HL-60 (cell line): ENCODE results near the gene PARL.

Experiments
- DNase-seq, 2 experiments: peaks; one replicate each; pipeline ENCODE4 v3.0.0-alpha.2; 2010 to 2020; ENCODE audit warnings: low read depth in 1 of 2, low spot score in 1 of 2
- H3K27ac ChIP-seq: fragments of 250-450 bp; sonication (Bioruptor Pico); replicated peaks from 2 replicates; pipeline ENCODE4 v1.5.1; 2020; ENCODE audit warnings: mild to moderate bottlenecking, moderate library complexity
- H3K27me3 ChIP-seq: fragments of 250-450 bp; sonication (Bioruptor Pico); 2 replicates; pipeline ENCODE4 v1.5.1; 2021; ENCODE audit warnings: mild to moderate bottlenecking, moderate library complexity; ENCODE audit not compliant: insufficient read depth, poor library complexity, severe bottlenecking
- H3K4me3 ChIP-seq: replicated peaks from 2 replicates; pipeline ENCODE4 v1.5.1; 2011; ENCODE audit warnings: mild to moderate bottlenecking, control low read depth, low read length; ENCODE audit not compliant: insufficient read depth
- GABPA ChIP-seq: IDR thresholded peaks from 2 replicates; pipeline ENCODE4 v1.6.1; 2012; ENCODE audit warnings: low read depth
- POLR2AphosphoS5 ChIP-seq: IDR thresholded peaks from 2 replicates; pipeline ENCODE4 v1.6.1; 2012; ENCODE audit warnings: low read depth
- SPI1 ChIP-seq: IDR thresholded peaks from 2 replicates; pipeline ENCODE4 v1.6.1; 2012; ENCODE audit warnings: low read depth, mild to moderate bottlenecking, borderline replicate concordance
- TF ChIP-seq, protein P1 (sequence below): IDR thresholded peaks from 2 replicates; pipeline ENCODE4 v1.6.1; 2012; ENCODE audit warnings: low read depth; ENCODE audit not compliant: insufficient replicate concordance
- TF ChIP-seq, protein P2 (sequence below): IDR thresholded peaks from one replicate; pipeline ENCODE4 v1.5.1; 2011; ENCODE audit warnings: low read length, control low read depth, inconsistent platforms; ENCODE audit not compliant: insufficient read depth

PARL gene

DNA sequence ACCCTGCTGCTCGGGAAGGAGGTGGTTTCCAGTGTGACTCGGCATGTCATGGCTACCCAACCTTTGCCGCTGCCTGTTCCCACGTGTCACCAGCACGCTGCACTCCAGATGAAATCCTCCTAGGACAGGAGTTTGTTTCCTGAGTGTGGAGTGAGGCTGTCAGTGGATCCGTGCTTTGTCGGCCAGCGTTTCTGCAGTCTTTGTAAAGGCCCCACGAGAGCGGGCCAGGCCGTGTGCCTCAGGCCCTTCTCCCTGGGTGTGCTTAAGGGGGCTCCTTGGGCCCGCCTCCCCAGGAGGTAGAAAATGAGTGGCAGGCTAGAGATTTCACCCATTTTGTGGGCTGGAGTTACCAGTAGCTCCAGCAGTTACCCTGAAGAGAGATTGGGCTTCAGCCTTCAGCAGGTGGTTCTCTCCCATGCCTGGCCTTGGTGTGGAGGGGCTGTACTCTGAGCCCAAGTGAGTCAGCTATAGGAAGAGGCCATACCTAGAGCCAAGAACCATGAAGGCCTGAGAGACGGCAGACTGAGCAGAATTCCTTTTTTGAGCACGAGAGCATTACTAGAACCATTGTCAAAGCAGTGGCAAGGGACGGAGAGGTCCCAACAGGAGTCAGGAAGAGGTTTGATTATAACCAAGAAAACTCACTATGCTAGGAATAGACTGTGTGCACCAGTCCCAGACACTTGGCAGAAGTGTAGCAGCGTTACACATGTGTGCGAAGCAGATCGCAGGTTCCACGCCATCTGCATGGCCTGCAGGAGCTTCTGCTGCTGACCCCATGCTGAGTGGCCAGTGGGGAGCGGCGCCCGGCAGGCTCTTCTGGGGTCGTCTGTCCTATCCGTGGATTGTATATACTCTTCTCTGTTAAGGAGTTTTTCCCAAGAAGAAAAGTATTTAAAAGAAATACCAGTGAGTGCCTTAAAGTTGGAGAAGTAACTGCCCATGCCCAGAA, 73.8 kb downstream of the PARL start:
- Histone ChIP-seq H3K27ac (no peak overlapping the region), H3K4me3 (no peak overlapping the region), H3K27me3 (no peaks in the 10 kb centered on the region)
- no peak for DNase-seq
- no peak for TF ChIP-seq SPI1
- TF ChIP-seq, protein P1, sequence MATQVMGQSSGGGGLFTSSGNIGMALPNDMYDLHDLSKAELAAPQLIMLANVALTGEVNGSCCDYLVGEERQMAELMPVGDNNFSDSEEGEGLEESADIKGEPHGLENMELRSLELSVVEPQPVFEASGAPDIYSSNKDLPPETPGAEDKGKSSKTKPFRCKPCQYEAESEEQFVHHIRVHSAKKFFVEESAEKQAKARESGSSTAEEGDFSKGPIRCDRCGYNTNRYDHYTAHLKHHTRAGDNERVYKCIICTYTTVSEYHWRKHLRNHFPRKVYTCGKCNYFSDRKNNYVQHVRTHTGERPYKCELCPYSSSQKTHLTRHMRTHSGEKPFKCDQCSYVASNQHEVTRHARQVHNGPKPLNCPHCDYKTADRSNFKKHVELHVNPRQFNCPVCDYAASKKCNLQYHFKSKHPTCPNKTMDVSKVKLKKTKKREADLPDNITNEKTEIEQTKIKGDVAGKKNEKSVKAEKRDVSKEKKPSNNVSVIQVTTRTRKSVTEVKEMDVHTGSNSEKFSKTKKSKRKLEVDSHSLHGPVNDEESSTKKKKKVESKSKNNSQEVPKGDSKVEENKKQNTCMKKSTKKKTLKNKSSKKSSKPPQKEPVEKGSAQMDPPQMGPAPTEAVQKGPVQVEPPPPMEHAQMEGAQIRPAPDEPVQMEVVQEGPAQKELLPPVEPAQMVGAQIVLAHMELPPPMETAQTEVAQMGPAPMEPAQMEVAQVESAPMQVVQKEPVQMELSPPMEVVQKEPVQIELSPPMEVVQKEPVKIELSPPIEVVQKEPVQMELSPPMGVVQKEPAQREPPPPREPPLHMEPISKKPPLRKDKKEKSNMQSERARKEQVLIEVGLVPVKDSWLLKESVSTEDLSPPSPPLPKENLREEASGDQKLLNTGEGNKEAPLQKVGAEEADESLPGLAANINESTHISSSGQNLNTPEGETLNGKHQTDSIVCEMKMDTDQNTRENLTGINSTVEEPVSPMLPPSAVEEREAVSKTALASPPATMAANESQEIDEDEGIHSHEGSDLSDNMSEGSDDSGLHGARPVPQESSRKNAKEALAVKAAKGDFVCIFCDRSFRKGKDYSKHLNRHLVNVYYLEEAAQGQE = no peak
- TF ChIP-seq GABPA = no peak
- no peak for TF ChIP-seq POLR2AphosphoS5
- TF ChIP-seq, protein P2, sequence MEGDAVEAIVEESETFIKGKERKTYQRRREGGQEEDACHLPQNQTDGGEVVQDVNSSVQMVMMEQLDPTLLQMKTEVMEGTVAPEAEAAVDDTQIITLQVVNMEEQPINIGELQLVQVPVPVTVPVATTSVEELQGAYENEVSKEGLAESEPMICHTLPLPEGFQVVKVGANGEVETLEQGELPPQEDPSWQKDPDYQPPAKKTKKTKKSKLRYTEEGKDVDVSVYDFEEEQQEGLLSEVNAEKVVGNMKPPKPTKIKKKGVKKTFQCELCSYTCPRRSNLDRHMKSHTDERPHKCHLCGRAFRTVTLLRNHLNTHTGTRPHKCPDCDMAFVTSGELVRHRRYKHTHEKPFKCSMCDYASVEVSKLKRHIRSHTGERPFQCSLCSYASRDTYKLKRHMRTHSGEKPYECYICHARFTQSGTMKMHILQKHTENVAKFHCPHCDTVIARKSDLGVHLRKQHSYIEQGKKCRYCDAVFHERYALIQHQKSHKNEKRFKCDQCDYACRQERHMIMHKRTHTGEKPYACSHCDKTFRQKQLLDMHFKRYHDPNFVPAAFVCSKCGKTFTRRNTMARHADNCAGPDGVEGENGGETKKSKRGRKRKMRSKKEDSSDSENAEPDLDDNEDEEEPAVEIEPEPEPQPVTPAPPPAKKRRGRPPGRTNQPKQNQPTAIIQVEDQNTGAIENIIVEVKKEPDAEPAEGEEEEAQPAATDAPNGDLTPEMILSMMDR = no peak

DNA sequence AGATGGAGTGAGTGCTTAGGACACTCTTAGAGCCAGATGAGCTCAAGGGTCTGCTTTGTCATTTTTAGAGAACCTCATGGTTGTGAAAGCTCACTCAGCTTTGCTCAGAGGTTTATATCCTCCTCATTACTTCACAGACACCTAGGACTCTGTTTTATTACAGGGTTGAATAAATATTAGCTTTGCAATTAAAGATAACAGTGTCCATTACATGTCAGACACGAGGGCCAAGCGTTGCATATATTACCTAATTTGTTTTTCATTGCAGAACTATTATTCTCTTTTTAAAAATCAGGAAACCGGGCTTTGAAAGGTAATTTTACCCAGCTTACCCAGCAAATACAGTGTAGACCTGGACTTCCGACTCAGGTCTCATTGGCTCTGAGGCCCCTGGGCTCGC, 75.4 kb downstream of the PARL start:
- Histone ChIP-seq H3K27ac (no peak overlapping the region), H3K4me3 (no peak overlapping the region), H3K27me3 (no peaks in the 10 kb centered on the region)
- TF ChIP-seq, protein P2 = no peak
- TF ChIP-seq SPI1 = no peak
- TF ChIP-seq POLR2AphosphoS5 = no peak
- TF ChIP-seq, protein P1 = no peak
- TF ChIP-seq GABPA = no peak
- DNase-seq = no peak

DNA sequence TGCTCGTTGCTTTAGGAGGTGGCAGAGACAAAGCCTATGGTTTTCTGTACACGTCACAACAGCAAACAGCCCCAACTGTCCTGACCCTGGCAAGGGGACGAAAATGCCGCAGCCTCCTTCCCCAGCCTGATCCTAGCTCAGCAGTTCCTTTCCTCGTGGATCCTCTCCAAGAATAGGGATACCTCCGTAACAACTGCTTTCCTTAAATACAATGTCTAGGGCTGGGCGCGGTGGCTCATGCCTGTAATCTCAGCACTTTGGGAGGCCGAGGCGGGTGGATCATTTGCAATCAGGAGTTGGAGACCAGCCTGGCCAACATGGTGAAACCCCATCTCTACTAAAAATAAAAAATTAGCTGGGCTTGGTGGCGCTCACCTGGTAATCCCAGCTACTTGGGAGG, 76.3 kb downstream of the PARL start:
- TF ChIP-seq, protein P2 = no peak
- TF ChIP-seq POLR2AphosphoS5 (no peak), GABPA (no peak), SPI1 (no peak)
- TF ChIP-seq, protein P1 = no peak
- DNase-seq = no peak
- H3K27me3 ChIP-seq = no peaks in the 10 kb centered on the region
- no peak overlapping the region for H3K4me3 ChIP-seq
- no peak overlapping the region for H3K27ac ChIP-seq
